IPS-18c (cell line): ENCODE results near the gene AHRR.
"Not testable (repeated sequence)": the region's sequence is repeated elsewhere in the genome, so short reads cannot be mapped to it uniquely, and the experiment has no call there.

ENCODE experiments used
- H3K4me3 ChIP-seq: 2 replicates; pipeline ENCODE4 v1.7.0; 2013; ENCODE audit warnings: low read depth, mild to moderate bottlenecking, low read length, moderate library complexity; ENCODE audit not compliant: insufficient read depth
- H3K9me3 ChIP-seq: one replicate; pipeline ENCODE4 v1.6.1; 2013; ENCODE audit warnings: mild to moderate bottlenecking, low read length, moderate library complexity; ENCODE audit not compliant: control insufficient read depth, insufficient read depth

AHRR gene

GRCh38 chr5:393846-394275, 72.3 kb downstream of the AHRR start:
- Histone ChIP-seq H3K4me3 (no peak overlapping the region), H3K9me3 (no peaks in the 10 kb centered on the region)

GRCh38 chr5:394671-395155, 73.2 kb downstream of the AHRR start:
- Histone ChIP-seq H3K9me3 (no peaks in the 10 kb centered on the region), H3K4me3 (no peak overlapping the region)

GRCh38 chr5:395156-395920, 73.8 kb downstream of the AHRR start:
- no peaks in the 10 kb centered on the region for H3K9me3 ChIP-seq
- no peak overlapping the region for H3K4me3 ChIP-seq

GRCh38 chr5:395921-396530, 74.5 kb downstream of the AHRR start:
- Histone ChIP-seq H3K4me3 (no peak overlapping the region), H3K9me3 (no peaks in the 10 kb centered on the region)

- Histone ChIP-seq H3K9me3 (no peaks in the 10 kb centered on the region), H3K4me3 (no peak overlapping the region)
Measured at GRCh38 chr5:396531-396961, 75.0 kb downstream of the AHRR start.

- H3K9me3 ChIP-seq, H3K4me3 ChIP-seq: not testable (repeated sequence)
Measured at GRCh38 chr5:398141-398474, 76.6 kb downstream of the AHRR start.

- Histone ChIP-seq H3K4me3 (no peak overlapping the region), H3K9me3 (peaks cover 2% of the 10 kb centered on the region)
Measured at GRCh38 chr5:398475-399295, 77.2 kb downstream of the AHRR start.

- H3K4me3 ChIP-seq = no peak overlapping the region
Measured at GRCh38 chr5:399296-400281, 78.1 kb downstream of the AHRR start.

GRCh38 chr5:400282-401145, 79.0 kb downstream of the AHRR start:
- Histone ChIP-seq H3K9me3 (peaks cover 2% of the 10 kb centered on the region), H3K4me3 (no peak overlapping the region)

More at GRCh38 chr5:399296-400281, 78.1 kb downstream of the AHRR start:
- H3K9me3 ChIP-seq = peaks cover 2% of the 10 kb centered on the region

GRCh38 chr5:401146-402034, 79.9 kb downstream of the AHRR start:
- Histone ChIP-seq H3K4me3 (no peak overlapping the region), H3K9me3 (peaks cover 2% of the 10 kb centered on the region)

- not testable (repeated sequence) for H3K9me3 ChIP-seq, H3K4me3 ChIP-seq
Measured at GRCh38 chr5:402219-402614, 80.7 kb downstream of the AHRR start.

- no peak overlapping the region for H3K4me3 ChIP-seq
- H3K9me3 ChIP-seq = peaks cover 2% of the 10 kb centered on the region
Measured at GRCh38 chr5:402615-403359, 81.3 kb downstream of the AHRR start.

- no peak overlapping the region for H3K4me3 ChIP-seq
Measured at GRCh38 chr5:403995-404394, 82.5 kb downstream of the AHRR start.

GRCh38 chr5:404666-405241, 83.2 kb downstream of the AHRR start:
- Histone ChIP-seq H3K4me3 (no peak overlapping the region), H3K9me3 (peaks cover 2% of the 10 kb centered on the region)

More at GRCh38 chr5:403995-404394, 82.5 kb downstream of the AHRR start:
- peaks cover 2% of the 10 kb centered on the region for H3K9me3 ChIP-seq
